Right lobe of liver (tissue), 6 donors: Measurements from ENCODE around the gene ZNF784. TPM values are rescaled to one million over a fixed set of nuclear protein-coding genes. Genes with fewer than 3 reads are reported as not detected.

ENCODE experiments used
- ATAC-seq, 4 donors: fragments of 200-7000 bp; cut with Tn5 transposase; one replicate each; pipeline ENCODE4 v1.9.1; 2020; ENCODE audit warnings: mild to moderate bottlenecking in 4 of 4, moderate library complexity in 4 of 4
- DNase-seq, 3 donors: peaks; one replicate each; pipeline ENCODE4 v3.0.0-alpha.2; 2020
- H3K27ac ChIP-seq, 3 donors: fragments of 200-600 bp; one replicate each; pipeline ENCODE4 v1.8.0; 2022
- H3K27me3 ChIP-seq, 2 donors: fragments of 200-600 bp; one replicate each; pipeline ENCODE4 v1.8.0; 2022
- H3K36me3 ChIP-seq, 4 donors: fragments of 200-600 bp; sonication (generic) in 1 of 4; one replicate each; pipeline versions ENCODE4 v1.5.1 to v1.8.0; 2017 to 2022; ENCODE audit warnings: control low read depth in 1 of 4
- H3K4me1 ChIP-seq, 4 donors: fragments of 200-600 bp; sonication (generic) in 1 of 4; one replicate each; pipeline versions ENCODE4 v1.5.1 to v1.8.0; 2017 to 2022; ENCODE audit warnings: control low read depth in 1 of 4
- H3K4me3 ChIP-seq, 3 donors: fragments of 200-600 bp; one replicate each; pipeline ENCODE4 v1.8.0; 2022
- H3K9me3 ChIP-seq, 4 donors: fragments of 200-600 bp; sonication (generic) in 1 of 4; one replicate each; pipeline versions ENCODE4 v1.5.1 to v1.8.0; 2017 to 2022; ENCODE audit warnings: control low read depth in 1 of 4
- CTCF ChIP-seq, 4 donors: fragments of 200-600 bp in 3 of 4; fragments of 450-650 bp in 1 of 4; IDR thresholded peaks; one replicate each; pipeline versions ENCODE4 v1.5.1 to v1.8.0; 2016 to 2022; ENCODE audit warnings: antibody characterized with exemption in 4 of 4, mild to moderate bottlenecking in 2 of 4
- POLR2A ChIP-seq: fragments of 450-650 bp; IDR thresholded peaks from one replicate; pipeline ENCODE4 v1.6.1; 2017; ENCODE audit warnings: antibody characterized with exemption, mild to moderate bottlenecking
- WGBS: methylation state at CpG from one replicate; pipeline ENCODE4 v1.1.6; 2018; ENCODE audit warnings: low coverage, low lambda C conversion rate; ENCODE audit not compliant: insufficient coverage; ENCODE audit errors: missing lambda C conversion rate; 5-methylcytosine and 5-hydroxymethylcytosine counted together
- intact Hi-C, 2 donors: fragments of 100-400 bp; cut with DNase I; formaldehyde crosslinking; loops; one replicate each; pipeline versions ENCODE4 v1.11.2 to v1.14.1; 2022
- total RNA-seq, 6 experiments: library from RNA; depleted of rRNA in 2 of 6; stranded (reverse); fragments of >200 nt in 2 of 6; fragmentation: NEBNext Ultra II Directional in 3 of 6; extraction: Animal tissue kit (Norgen Biotek cat#: 25700) in 3 of 6; gene quantifications; one replicate each; pipeline versions ENCODE4 v1.1.0 to v1.2.4, GENCODE V29; 2016 to 2023
- donor health status: DM: no; HTN: yes; CAD: no.
- donor health status: DM: no; HTN: no; CAD: no.
- donor health status: DM: no; HTN: no; CAD: no.
- donor health status: DM: no; HTN: yes; CAD: no.
- donor health status: DM: no; HTN: yes; CAD: no.

ZNF784 gene
- total RNA-seq, 6 experiments from 2014 or later: 2.9 to 5.5 (median 4.1) TPM

- Histone ChIP-seq H3K4me3 (no peak overlapping the region), H3K36me3 (peaks cover 0 to 34% (median 15%) of the 10 kb centered on the region in 4 donors), H3K4me1 (peaks cover 0 to 32% (median 12%) of the 10 kb centered on the region in 4 donors), H3K27ac (no peak overlapping the region), H3K9me3 (no peaks in the 10 kb centered on the region), H3K27me3 (no peaks in the 10 kb centered on the region)
- WGBS: 100% methylated on average over 1 of the region's 37 CpGs
- DNase-seq (peak in 1 of 3 donors; percentile 13), ATAC-seq (no peak)
- TF ChIP-seq POLR2A (no peak), CTCF (IDR thresholded peaks at IDR 0.05) (no peak)
- intact Hi-C loops: no loop called here
Observed at GRCh38 chr19:55658846-55659459, 34.6 kb upstream of the ZNF784 start.

- Histone ChIP-seq H3K36me3 (peaks cover 0 to 18% (median 3%) of the 10 kb centered on the region in 4 donors), H3K27me3 (no peaks in the 10 kb centered on the region), H3K27ac (no peak overlapping the region), H3K4me1 (peaks cover 0 to 32% (median 12%) of the 10 kb centered on the region in 4 donors), H3K4me3 (peak overlapping the region in 2 of 3 donors; percentile 88 to 99), H3K9me3 (no peaks in the 10 kb centered on the region)
- ATAC-seq (no peak), DNase-seq (no peak)
- 42% methylated on average over 8 of the region's 18 CpGs for WGBS
- intact Hi-C loops: no loop called here
- no peak for TF ChIP-seq POLR2A
- TF ChIP-seq CTCF (IDR thresholded peaks at IDR 0.05): no peak
Observed at GRCh38 chr19:55656988-55657747, 32.8 kb upstream of the ZNF784 start.

- Histone ChIP-seq H3K4me1 (peaks cover 0 to 32% (median 12%) of the 10 kb centered on the region in 4 donors), H3K27ac (no peak overlapping the region), H3K36me3 (peaks cover 0 to 12% (median 2%) of the 10 kb centered on the region in 4 donors), H3K4me3 (peak overlapping the region; percentile 83 to 99 (median 88)), H3K9me3 (no peaks in the 10 kb centered on the region), H3K27me3 (no peaks in the 10 kb centered on the region)
- DNase-seq: no peak
- intact Hi-C loops: no loop called here
- TF ChIP-seq CTCF (IDR thresholded peaks at IDR 0.05) (no peak), POLR2A (no peak)
- ATAC-seq: no peak
- WGBS: 41% methylated on average over 6 of the region's 7 CpGs
Observed at GRCh38 chr19:55656552-55656951, 32.2 kb upstream of the ZNF784 start.

GRCh38 chr19:55655648-55656040 lies 31.3 kb upstream of the ZNF784 start:
- Histone ChIP-seq H3K9me3 (no peaks in the 10 kb centered on the region), H3K27me3 (no peaks in the 10 kb centered on the region), H3K4me1 (peaks cover 0 to 32% (median 12%) of the 10 kb centered on the region in 4 donors), H3K4me3 (peak overlapping the region; percentile 83 to 99 (median 88)), H3K36me3 (peaks cover 0 to 7% (median 0%) of the 10 kb centered on the region in 4 donors), H3K27ac (peak overlapping the region; percentile 93 to 96 (median 96))
- ATAC-seq (no peak), DNase-seq (no peak)
- WGBS: under 1% methylated on average over 17 of the region's 19 CpGs
- TF ChIP-seq POLR2A (no peak), CTCF (IDR thresholded peaks at IDR 0.05) (no peak)
- intact Hi-C loops: no loop called here
